ENCODE data around the gene GNL3.

GNL3 gene

DNA sequence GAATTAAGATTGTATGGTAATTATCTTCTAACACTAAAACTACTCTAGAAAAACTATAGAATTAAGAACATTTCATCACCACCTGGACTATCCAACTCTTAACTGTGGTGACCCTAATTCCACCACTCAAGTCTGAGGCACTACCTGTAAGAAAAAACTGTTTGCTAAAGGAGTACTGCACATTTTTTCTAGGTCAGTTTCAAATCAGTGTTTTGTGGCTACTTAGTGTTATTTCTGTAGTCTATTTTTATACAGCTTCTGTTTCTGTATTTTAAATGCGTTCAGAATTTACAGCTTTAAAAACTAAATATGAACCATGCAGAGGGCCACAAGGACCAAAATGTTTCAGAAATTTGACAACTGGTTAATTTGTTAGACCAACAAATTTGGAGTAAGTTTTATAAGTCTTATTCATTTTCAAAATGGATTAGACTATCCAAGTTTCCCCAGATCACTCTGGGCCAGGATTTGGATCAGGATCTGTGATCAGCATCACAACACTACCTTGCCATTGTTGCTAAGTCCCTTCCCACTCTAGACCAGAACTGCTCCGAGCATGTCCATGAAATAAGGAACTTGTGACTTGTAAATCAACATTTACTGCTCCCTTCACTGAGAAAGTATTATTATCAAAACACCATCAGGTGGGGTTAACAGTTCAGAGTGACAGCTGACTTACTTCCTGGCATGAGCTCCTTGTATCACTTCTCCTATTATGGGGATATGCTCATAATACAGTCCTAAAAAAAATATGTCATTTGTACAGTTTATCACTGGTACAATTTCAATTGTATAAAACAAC, 11.2 kb downstream of the GNL3 start:
- TF ChIP-seq POLR2A (IDR thresholded peaks at IDR 0.05; ENCODE audit: low read length) = no peak
- TF ChIP-seq GATA1 (IDR thresholded peaks at IDR 0.05; ENCODE audit: low read depth, low read length) = no peak
- DNase-seq = no peak

DNA sequence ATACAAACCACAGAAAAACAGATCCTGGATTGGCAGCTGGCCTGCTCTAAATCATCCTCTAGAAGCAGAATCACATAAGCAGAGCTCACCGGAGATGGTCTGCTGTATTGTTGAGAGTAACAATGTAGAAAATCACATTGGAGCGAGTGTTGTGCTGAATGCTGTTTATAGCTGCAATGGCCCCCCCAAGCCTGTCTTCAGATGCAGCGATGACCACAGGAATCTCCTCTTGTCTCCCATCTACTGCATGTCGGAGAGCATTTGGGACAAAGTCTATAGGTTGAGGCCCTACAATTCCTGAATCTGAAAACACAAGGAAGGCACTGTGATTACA, 11.8 kb downstream of the GNL3 start:
- DNase-seq = no peak

DNA sequence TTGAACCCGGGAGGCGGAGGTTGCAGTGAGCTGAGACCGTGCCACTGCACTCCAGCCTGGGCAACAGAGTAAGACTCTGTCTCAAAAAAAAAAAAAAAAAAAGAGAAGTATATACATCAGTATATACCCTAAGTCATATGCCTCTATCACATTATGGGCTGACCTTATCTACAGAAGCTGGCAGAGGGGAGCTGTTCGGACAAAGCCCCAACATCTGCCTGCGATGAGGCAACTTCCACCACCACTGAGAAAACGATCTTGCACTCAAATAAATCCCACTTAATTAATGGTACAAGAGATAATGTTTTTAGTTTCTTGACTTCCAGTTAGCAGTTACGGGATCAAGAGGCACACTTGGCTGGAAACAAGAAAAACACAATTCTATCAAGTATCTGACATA, 17.5 kb downstream of the GNL3 start:
- no peak for TF ChIP-seq POLR2A (IDR thresholded peaks at IDR 0.05; ENCODE audit: low read length)
- TF ChIP-seq GATA1 (IDR thresholded peaks at IDR 0.05; ENCODE audit: low read depth, low read length) = no peak
- DNase-seq = peak; percentile 43 to 64

More for the DNA sequence above, 11.8 kb downstream of the GNL3 start:
- no peak for TF ChIP-seq POLR2A (IDR thresholded peaks at IDR 0.05; ENCODE audit: low read length)
- no peak for TF ChIP-seq GATA1 (IDR thresholded peaks at IDR 0.05; ENCODE audit: low read depth, low read length)

DNA sequence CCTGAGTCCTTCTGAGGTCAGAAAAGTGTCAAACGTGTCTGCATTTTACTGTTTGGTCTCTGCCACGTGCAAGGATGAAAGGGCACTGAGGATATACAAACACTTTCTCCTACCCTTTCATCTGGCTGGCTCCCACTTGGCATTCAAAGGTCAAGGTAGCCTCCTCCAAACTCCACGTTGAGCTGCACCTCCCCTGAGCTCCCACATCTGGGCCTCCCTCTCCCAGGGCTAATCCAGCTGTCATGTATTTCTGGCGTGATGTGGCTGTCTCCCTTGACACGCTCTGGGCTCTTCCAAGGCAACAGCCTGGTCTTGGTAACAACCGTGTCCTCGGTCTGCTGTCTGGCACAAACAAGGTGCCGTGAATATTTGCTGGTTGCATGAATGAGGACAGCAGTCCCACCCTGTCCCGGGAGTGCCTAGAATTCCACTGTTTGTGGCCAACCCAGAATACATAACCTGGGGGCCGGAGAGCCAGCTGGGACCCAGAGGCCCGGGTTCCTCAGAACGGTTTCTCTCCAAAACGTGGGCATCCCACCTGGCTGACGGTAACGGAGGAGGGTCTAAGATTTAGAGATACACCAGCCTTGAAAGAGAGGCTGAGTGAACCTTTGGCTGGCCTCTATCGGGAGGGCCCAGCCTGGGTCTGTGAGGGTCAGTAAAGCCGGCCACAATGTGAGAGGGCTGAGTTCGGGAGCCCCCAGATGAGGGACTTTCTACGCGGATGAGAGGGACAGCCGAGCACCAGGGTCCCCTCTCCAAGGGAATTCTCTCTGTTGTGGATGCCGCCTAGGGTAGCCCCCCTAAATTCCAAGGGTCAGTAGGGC, 19.0 kb downstream of the GNL3 start:
- TF ChIP-seq POLR2A (IDR thresholded peaks at IDR 0.05; ENCODE audit: low read length) = no peak
- no peak for TF ChIP-seq GATA1 (IDR thresholded peaks at IDR 0.05; ENCODE audit: low read depth, low read length)
- DNase-seq = peak; percentile 51 to 55

DNA sequence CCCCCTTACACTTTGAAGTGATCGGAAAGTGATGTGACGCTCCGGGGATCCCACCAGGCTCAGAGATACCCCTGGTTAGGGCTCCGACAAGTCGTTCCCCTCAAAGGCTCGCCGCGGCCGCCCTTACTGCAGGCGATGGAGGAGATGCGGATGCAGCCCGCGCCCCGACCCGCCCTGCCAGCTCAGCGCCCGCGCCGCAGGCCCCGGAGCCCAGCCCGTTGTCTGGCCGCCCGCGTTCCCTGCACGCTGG, 19.5 kb downstream of the GNL3 start:
- no peak for DNase-seq
- TF ChIP-seq POLR2A (IDR thresholded peaks at IDR 0.05; ENCODE audit: low read length) (no peak), GATA1 (IDR thresholded peaks at IDR 0.05; ENCODE audit: low read depth, low read length) (no peak)

DNA sequence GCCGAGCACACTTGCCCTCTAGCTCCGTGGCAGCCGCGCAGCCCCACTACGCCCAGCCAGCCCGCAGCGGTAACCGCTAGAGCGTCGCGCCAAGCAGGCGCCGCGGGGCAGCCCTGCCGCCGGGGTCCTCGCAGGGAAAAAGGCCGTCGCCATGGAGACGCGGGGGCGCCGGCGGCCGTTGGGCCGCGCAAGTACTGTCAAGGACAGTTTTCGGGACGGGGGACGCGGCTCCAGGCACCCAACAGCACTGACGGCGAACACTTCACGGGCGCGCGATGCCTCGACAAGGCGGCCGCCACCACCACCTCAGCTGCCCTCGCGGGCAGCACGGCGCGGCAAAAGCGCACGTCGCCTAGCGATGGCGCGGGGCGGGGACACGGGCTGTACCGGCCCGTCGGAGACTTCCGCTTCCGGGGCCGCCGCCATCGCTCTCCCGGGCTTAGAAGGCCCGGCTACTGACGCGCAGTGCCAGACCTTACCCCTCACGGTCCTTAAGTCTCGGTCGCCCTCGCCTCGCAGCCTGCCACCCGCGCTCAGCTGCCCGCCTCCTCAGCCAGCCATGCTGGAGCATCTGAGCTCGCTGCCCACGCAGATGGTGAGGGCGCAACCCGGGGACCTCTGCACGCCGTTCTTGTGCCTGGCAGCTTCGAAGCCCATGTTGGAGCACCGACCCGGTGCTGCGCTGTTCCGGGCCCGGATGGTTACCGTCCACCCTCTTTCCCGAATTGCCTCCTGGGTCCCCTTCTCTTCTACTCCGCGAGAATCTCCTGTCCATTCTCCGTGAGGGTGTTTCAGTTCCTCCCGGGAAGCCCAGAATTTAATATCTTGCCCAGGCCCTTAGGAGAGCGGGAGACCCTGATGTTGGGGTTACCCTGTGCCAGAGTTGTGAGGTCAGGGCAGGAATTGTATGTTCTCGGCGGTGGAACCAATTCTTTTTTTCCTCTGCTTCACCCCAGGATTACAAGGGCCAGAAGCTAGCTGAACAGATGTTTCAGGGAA, 20.2 kb downstream of the GNL3 start, which contains the start of the genes GLT8D1 and SPCS1:
GLT8D1 (minus strand) TSS at position 104 of the 999 bp plus-strand sequence. CDS start 5,331 bp downstream, outside the sequence.
SPCS1 (plus strand) TSS at position 419 of the 999 bp plus-strand sequence; CDS start at position 560, 141 bp downstream.
- peak; percentile 93 to 96 for DNase-seq
- TF ChIP-seq POLR2A (IDR thresholded peaks at IDR 0.05; ENCODE audit: low read length) (peak; percentile 94), GATA1 (IDR thresholded peaks at IDR 0.05; ENCODE audit: low read depth, low read length) (no peak)

DNA sequence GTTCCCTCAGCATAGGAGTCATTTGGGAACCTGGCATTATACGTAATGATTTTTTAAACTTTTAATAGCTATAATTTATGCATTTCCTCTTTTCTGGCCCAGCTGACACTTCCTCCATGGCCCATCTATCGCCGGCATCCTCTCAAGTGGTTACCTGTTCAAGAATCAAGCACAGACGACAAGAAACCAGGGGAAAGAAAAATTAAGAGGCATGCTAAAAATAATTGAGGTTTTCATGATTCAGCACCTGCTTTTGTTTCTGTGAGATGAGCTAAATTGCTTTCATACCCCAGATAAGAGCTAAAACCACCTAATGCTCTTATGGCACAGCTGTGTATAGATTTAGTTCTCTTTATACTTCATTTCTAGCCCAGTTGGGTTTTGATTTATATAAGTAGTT, 21.8 kb downstream of the GNL3 start:
- no peak for DNase-seq
- TF ChIP-seq POLR2A (IDR thresholded peaks at IDR 0.05; ENCODE audit: low read length) (no peak), GATA1 (IDR thresholded peaks at IDR 0.05; ENCODE audit: low read depth, low read length) (no peak)

DNA sequence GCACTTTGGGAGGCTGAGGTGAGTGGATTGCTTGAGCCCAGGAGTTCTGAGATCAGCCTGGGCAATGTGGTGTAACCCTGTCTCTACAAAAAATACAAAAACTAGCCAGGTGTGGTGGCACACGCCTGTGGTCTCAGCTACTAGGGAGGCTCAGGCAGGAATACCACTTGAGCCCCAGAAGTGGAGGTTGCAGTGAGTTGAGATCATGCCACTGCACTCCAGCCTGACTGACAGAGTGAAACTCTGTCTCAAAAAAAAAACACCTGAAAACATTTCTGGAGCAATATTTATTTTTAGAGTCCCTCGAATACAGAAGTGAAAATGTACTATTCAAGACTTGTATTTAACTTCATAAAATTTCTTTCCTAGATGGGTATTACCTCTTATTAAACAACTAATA, 24.7 kb downstream of the GNL3 start:
- DNase-seq = no peak
- TF ChIP-seq GATA1 (IDR thresholded peaks at IDR 0.05; ENCODE audit: low read depth, low read length) = no peak
- no peak for TF ChIP-seq POLR2A (IDR thresholded peaks at IDR 0.05; ENCODE audit: low read length)

DNA sequence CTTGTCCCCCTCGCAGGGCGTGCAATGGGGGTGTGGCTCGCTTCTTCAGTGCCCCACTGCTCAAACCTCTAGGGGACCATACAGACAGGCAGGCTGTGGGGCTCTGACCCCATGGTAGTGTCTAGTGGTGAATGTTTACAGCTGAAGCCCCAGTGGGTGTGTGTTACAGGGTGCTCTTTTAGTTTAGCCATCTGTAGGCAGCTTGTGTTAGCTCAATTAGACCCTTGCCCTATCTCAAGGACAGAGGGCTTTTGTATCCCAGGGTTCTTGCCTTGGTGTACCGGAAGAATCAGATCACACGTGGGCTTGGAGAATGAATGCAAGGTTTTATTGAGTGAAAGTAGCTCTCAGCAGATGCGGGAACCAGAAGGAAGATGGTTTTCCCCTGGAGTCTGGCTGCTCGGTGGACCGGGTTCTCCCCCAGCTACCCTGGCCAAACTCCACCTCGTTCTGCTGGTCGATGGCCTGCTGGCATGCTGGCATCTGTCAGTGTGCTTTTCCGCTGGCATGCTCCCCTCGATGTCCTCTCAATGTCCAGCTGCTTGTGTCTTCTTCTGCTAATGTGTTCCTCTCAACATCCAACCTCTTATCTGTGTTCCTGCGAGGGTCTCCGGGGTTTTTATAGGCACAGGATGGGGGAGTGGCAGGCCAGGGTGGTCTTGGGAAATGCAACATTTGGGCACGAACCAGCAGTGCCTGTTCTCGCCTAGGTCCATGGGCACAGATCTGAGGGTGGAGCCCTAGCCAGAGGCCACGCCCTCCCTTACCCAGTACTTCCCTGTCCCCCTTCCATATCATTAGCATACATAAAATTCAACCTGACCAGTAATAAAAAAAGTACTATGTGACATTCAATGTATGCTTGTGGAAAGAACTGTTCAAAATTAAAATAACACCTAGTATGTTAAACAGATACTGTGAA, 26.7 kb downstream of the GNL3 start:
- no peak for DNase-seq
- TF ChIP-seq POLR2A (IDR thresholded peaks at IDR 0.05; ENCODE audit: low read length) (no peak), GATA1 (IDR thresholded peaks at IDR 0.05; ENCODE audit: low read depth, low read length) (no peak)

DNA sequence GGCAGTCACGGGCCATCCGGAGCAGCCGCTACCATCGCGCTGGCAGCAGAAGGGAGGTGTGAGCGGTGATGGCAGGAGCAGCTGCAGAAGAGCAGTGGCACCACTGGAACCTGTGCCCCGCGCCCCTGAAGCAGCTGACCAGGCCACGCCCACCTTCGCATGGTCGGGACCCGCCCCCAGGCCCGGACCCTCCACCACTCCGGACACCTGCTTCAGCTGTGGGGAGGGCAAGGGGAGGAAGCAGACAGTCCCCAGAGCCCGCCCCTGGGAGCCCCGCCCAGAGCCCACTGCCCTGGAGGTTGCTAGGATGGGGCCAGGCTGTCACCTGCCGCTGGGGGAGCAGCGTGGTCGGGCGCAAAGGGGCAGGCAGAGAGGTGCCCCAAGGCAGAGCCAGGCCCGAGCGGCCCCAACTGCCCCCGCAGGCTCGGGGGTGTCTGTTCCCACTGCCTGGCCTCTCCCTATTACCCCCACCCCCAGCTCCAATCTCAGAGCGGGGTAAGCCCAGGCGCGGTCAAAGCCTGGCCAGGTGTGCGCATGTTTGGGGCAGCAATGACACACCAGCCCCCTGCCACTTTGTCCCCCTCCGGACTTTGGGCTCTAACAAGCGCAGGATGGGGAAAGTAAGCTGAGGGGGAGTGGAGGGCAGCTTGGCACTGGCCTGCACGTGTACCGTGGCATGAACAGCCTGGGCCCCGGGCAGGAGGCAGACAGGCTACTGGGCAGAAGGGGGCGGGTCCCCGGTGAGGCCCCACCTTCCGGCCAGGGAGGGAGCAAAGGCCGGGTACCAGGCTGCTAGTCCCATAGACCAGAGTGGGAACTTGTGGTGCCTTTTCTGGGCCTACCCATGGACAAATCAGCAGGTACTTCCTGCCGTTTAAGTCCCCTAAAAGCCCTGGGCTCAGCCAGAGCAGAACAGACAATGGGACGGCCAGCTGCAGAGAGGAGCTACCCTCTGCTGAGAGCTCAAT, 28.8 kb downstream of the GNL3 start:
- TF ChIP-seq GATA1 (IDR thresholded peaks at IDR 0.05; ENCODE audit: low read depth, low read length) (no peak), POLR2A (IDR thresholded peaks at IDR 0.05; ENCODE audit: low read length) (no peak)
- no peak for DNase-seq

DNA sequence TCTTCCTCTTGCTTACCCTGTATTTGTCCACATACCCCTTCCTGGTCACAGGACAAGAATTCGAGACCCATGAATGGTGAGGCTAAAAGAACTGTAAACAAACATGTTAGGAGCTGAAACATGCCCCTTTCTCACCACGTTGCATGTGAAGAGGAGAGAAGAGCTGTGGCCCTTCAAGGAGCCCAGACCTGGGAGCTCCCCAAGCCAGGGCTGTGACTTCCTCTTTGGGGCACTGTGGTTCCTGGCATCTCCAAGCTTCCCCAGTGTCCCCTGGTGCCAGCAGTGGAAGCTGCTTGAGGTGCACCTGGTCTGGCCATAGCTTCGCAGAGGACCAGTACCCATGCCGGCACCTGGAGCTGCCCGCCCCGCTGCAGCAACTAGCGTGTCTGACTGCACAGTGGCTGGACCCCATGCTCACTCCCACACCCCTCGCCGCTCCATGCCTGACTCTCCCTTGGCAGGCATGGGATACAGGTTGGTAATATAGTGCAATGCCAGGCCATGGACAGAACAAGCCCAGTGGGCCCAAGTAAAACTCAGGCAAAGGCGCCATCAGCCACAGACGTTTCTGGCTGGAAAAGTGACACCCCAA, 30.0 kb downstream of the GNL3 start:
- TF ChIP-seq POLR2A (IDR thresholded peaks at IDR 0.05; ENCODE audit: low read length) = no peak
- no peak for DNase-seq
